ENCODE results near the gene ATP8B1.
"Not testable (repeated sequence)": the region's sequence is repeated elsewhere in the genome, so short reads cannot be mapped to it uniquely, and the experiment has no call there.

ATP8B1 gene

DNA sequence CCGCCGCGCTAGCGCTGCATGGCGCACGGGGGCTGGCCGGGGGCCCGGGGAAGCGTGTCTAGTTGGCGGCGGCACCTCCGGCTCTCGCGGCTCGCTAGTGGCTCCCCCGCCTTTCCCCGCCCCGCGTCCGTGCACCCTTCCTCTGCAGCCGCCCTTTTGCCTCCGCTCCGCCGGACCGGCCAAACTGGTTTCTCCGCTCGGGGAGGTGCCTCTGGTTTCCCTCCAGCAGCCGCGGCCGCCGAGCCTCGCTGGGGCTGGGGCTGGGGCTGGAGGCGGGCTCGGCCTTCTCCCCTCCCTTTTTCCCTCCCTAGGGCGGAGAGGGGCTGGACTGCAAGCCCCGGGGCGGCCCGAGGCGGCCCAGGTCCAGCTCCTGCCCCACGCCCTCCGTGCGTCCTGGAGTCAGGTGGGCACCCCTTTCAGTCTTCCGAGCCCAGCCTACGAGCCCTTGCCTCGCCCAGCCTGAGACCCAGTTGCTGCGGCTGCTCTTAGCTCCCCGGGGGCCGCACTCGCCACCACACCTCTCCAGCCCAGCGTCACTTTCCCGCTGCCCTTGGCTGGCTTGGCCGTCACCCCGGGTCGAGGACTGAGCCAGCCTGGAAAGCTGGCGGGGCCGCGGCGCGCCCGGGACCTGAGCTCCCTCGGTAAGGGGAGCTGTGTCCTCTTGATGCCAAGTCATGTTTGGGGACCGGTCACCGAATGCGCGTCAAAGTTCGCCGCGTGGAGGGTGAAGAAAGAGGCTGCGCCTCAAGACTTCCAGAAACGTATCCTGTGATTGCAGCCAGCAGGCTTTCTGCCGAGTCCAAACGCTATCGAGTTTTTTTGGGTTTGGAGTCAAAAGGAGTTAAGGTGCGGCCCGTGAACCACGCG lies at the start of gene ATP8B1:
Gene ATP8B1, minus strand, starts transcription at position 213 of the 867 bp plus-strand sequence. CDS start 71,508 bp downstream, outside the sequence.
- Histone ChIP-seq H3K27me3 (ENCODE audit: insufficient read depth, low read length) (no peaks in the 10 kb centered on the region), H3K79me2 (ENCODE audit: control insufficient read depth, insufficient read depth, low read length, unreplicated experiment) (peaks cover 46% of the 10 kb centered on the region), H3K4me3 (ENCODE audit: low read depth, low read length) (peak within 1 kb of the TSS; percentile 99), H3K4me1 (ENCODE audit: control insufficient read depth, insufficient read depth, low read length, unreplicated experiment) (peaks cover 29% of the 10 kb centered on the region), H3K27ac (ENCODE audit: low read depth, low read length) (no peak within 1 kb of the TSS; the same call in 1 of the 2 replicates), H2AFZ (ENCODE audit: low read length, unreplicated experiment) (peak within 1 kb of the TSS; percentile 57), H3K36me3 (ENCODE audit: insufficient read depth, low read length) (no peaks in the 10 kb centered on the region)

DNA sequence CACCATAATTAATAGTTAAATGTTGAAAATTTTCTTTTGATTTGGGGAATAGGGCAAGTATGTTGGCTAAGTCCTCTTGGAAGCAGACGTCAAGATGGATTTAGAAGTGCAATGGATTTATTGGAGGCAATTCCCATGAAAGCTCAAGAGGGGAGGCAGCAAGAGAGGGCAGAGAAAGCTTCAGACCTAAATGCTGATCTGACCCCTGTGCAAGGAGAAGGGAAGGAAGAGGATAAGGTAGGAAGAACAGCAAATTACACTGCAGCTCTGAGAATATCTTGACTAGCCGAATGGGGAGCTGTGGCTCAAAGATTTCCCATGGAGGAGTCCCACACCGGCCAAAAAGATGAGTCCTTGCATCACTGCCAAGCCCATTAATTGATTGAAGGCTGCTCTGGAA lies 46.9 kb upstream of the ATP8B1 start:
- H3K79me2 ChIP-seq (ENCODE audit: control insufficient read depth, insufficient read depth, low read length, unreplicated experiment) = no peaks in the 10 kb centered on the region
- no peaks in the 10 kb centered on the region for H3K27me3 ChIP-seq (ENCODE audit: insufficient read depth, low read length)
- no peaks in the 10 kb centered on the region for H3K36me3 ChIP-seq (ENCODE audit: insufficient read depth, low read length)
- H3K4me3 ChIP-seq (ENCODE audit: low read depth, low read length) = no peak overlapping the region
- H3K27ac ChIP-seq (ENCODE audit: low read depth, low read length) = no peak overlapping the region
- no peak overlapping the region for H2AFZ ChIP-seq (ENCODE audit: low read length, unreplicated experiment)
- H3K4me1 ChIP-seq (ENCODE audit: control insufficient read depth, insufficient read depth, low read length, unreplicated experiment) = peaks cover 17% of the 10 kb centered on the region

DNA sequence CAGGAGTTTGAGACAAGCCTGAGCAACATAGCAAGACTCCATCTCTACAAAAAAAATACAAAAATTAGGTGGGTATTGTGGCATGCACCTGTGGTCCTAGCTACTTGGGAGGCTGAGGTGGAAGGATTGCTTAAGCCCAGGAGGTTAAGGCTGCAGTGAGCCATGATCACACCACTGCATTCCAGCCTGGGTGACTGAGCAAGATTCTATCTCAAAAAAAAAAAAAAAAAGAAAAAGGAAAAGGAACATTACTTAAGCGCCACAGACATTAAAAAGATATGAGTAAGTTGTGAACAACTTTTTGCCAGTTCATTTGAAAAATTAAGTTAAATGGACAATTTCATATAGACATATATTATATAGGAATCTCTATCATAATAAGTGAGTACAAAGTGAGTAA lies 45.3 kb upstream of the ATP8B1 start:
- H3K36me3 ChIP-seq (ENCODE audit: insufficient read depth, low read length); H2AFZ ChIP-seq (ENCODE audit: low read length, unreplicated experiment); H3K79me2 ChIP-seq (ENCODE audit: control insufficient read depth, insufficient read depth, low read length, unreplicated experiment); H3K4me3 ChIP-seq (ENCODE audit: low read depth, low read length); H3K27ac ChIP-seq (ENCODE audit: low read depth, low read length); H3K27me3 ChIP-seq (ENCODE audit: insufficient read depth, low read length): not testable (repeated sequence)
- H3K4me1 ChIP-seq (ENCODE audit: control insufficient read depth, insufficient read depth, low read length, unreplicated experiment) = peaks cover 17% of the 10 kb centered on the region

DNA sequence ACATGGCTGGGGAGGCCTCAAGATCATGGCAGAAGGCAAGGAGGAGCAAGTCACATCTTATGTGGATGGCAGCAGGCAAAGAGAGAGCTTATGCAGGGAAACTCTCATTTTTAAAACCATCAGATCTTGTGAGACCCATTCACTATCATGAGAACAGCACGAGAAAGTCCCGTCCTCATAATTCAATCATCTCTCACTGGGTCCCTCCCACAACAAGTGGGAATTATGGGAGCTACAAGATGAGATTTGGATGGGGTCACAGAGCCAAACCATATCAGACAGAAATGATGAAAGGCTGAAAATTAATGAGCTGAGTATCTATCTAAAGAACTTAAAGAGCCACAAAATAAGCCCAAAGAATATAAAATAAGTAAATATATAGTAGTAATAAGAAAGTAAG lies 44.3 kb upstream of the ATP8B1 start:
- H3K27me3 ChIP-seq (ENCODE audit: insufficient read depth, low read length); H3K4me3 ChIP-seq (ENCODE audit: low read depth, low read length); H2AFZ ChIP-seq (ENCODE audit: low read length, unreplicated experiment); H3K27ac ChIP-seq (ENCODE audit: low read depth, low read length); H3K36me3 ChIP-seq (ENCODE audit: insufficient read depth, low read length); H3K79me2 ChIP-seq (ENCODE audit: control insufficient read depth, insufficient read depth, low read length, unreplicated experiment): not testable (repeated sequence)
- peaks cover 17% of the 10 kb centered on the region for H3K4me1 ChIP-seq (ENCODE audit: control insufficient read depth, insufficient read depth, low read length, unreplicated experiment)

DNA sequence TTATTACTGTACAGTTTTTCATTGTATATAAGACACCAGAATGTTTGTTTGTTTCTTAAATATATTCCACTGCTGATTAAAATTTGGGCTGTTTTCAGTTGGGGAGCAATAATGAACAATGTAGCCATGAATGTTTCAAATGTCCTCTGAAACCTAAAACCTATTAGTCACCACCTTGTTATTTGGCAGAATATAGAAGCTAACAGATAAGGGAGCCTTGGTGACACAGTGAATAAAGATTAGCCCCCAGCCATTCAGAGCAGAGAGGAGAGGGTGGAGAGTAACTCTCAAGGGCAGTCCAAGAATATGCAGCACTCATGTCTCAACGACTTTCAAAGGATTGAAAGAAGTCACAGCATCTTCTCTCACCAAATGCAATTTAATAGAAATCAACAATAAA lies 43.1 kb upstream of the ATP8B1 start:
- no peaks in the 10 kb centered on the region for H3K36me3 ChIP-seq (ENCODE audit: insufficient read depth, low read length)
- peak overlapping the region; percentile 19; the same call in 1 of the 2 replicates for H3K4me3 ChIP-seq (ENCODE audit: low read depth, low read length)
- peaks cover 24% of the 10 kb centered on the region for H3K4me1 ChIP-seq (ENCODE audit: control insufficient read depth, insufficient read depth, low read length, unreplicated experiment)
- no peaks in the 10 kb centered on the region for H3K79me2 ChIP-seq (ENCODE audit: control insufficient read depth, insufficient read depth, low read length, unreplicated experiment)
- H3K27me3 ChIP-seq (ENCODE audit: insufficient read depth, low read length) = no peaks in the 10 kb centered on the region
- peak overlapping the region; percentile 70 for H3K27ac ChIP-seq (ENCODE audit: low read depth, low read length)
- no peak overlapping the region for H2AFZ ChIP-seq (ENCODE audit: low read length, unreplicated experiment)

DNA sequence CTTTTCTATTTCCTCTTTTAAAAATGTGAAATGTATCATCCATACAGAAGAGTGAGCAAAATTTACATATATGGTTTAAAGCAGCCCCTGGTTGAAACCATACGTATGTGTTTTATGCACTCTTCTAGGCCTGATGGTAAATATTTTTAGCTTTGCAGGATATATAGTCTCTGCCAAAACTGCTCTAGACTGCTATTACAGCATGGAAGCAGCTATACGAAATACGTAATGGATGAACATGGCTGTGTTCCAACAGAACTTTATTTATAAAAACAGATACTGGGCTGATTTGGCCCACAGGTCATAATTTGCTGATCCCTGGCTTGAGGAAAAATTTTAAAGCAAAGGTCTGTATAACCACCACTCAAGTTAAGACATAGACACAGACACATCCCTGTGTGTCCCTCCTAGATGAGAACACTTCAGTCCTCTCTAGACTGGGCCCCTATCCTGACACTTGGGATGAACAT lies 42.5 kb upstream of the ATP8B1 start:
- no peaks in the 10 kb centered on the region for H3K36me3 ChIP-seq (ENCODE audit: insufficient read depth, low read length)
- H3K4me1 ChIP-seq (ENCODE audit: control insufficient read depth, insufficient read depth, low read length, unreplicated experiment) = peaks cover 28% of the 10 kb centered on the region
- peak overlapping the region; percentile 70 for H3K27ac ChIP-seq (ENCODE audit: low read depth, low read length)
- H2AFZ ChIP-seq (ENCODE audit: low read length, unreplicated experiment) = no peak overlapping the region
- no peaks in the 10 kb centered on the region for H3K79me2 ChIP-seq (ENCODE audit: control insufficient read depth, insufficient read depth, low read length, unreplicated experiment)
- peak overlapping the region; percentile 19; the same call in 1 of the 2 replicates for H3K4me3 ChIP-seq (ENCODE audit: low read depth, low read length)
- H3K27me3 ChIP-seq (ENCODE audit: insufficient read depth, low read length) = no peaks in the 10 kb centered on the region

DNA sequence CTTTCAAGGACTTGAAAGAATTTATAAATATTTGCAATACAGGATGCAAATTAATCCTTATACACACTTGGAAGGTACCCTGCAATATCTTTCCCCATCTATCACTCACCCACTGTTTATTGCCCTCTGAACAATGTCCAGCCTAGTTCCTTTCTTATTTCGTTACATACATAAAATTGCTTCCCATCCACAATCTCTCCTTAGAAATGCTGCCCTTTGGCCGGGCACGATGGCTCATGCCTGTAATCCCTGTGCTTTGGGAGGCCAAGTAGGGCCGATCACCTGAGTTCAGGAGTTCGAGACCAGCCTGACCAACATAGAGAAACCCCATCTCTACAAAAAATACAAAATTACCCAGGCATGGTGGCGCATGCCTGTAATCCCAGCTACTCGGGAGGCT lies 41.2 kb upstream of the ATP8B1 start:
- Histone ChIP-seq H3K27me3 (ENCODE audit: insufficient read depth, low read length) (no peaks in the 10 kb centered on the region), H2AFZ (ENCODE audit: low read length, unreplicated experiment) (no peak overlapping the region), H3K79me2 (ENCODE audit: control insufficient read depth, insufficient read depth, low read length, unreplicated experiment) (no peaks in the 10 kb centered on the region), H3K27ac (ENCODE audit: low read depth, low read length) (no peak overlapping the region), H3K36me3 (ENCODE audit: insufficient read depth, low read length) (no peaks in the 10 kb centered on the region), H3K4me1 (ENCODE audit: control insufficient read depth, insufficient read depth, low read length, unreplicated experiment) (peaks cover 40% of the 10 kb centered on the region), H3K4me3 (ENCODE audit: low read depth, low read length) (no peak overlapping the region)

DNA sequence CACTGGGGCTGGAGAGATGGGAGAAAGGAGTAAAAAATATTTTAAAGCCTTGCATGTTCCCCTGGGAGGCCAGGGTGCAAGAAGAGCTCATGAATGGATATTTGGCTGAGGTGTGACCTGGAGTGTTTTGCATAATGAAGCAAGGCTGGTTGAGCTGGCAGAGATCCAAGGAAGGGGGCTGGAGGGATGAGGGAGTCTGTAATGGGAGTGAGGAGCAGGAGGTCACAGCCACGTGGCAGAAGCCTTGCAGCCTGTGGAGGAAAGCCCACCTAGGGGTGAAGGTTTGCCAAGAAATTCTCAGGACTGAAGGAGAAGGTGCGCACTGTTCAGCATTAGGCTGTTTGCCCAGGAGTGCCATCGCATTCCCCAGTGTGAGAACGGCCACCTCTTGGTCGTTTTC lies 40.3 kb upstream of the ATP8B1 start:
- H3K27ac ChIP-seq (ENCODE audit: low read depth, low read length) = no peak overlapping the region
- H3K79me2 ChIP-seq (ENCODE audit: control insufficient read depth, insufficient read depth, low read length, unreplicated experiment) = no peaks in the 10 kb centered on the region
- peaks cover 37% of the 10 kb centered on the region for H3K4me1 ChIP-seq (ENCODE audit: control insufficient read depth, insufficient read depth, low read length, unreplicated experiment)
- H3K36me3 ChIP-seq (ENCODE audit: insufficient read depth, low read length) = no peaks in the 10 kb centered on the region
- H3K4me3 ChIP-seq (ENCODE audit: low read depth, low read length) = no peak overlapping the region
- no peaks in the 10 kb centered on the region for H3K27me3 ChIP-seq (ENCODE audit: insufficient read depth, low read length)
- no peak overlapping the region for H2AFZ ChIP-seq (ENCODE audit: low read length, unreplicated experiment)

DNA sequence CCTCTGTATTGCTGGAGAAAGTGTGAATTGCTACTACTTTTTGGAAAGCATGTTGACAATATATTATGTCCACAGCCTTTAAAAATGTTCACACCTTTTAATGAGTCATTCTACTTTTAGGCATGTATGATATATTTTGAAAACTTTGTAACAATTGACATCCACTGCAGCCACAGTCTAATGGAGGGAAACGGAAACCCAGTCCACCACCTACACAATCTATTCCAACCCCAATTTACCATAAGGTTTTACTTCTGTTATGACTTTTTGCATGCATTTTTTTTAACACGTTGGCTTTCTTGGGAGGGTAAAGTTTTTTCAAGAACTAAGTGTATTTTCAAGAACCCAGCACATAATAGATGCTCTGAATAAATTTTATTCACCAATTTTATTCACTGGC lies 38.5 kb upstream of the ATP8B1 start:
- H3K27me3 ChIP-seq (ENCODE audit: insufficient read depth, low read length) = no peaks in the 10 kb centered on the region
- H3K4me3 ChIP-seq (ENCODE audit: low read depth, low read length) = no peak overlapping the region
- no peaks in the 10 kb centered on the region for H3K79me2 ChIP-seq (ENCODE audit: control insufficient read depth, insufficient read depth, low read length, unreplicated experiment)
- no peak overlapping the region for H2AFZ ChIP-seq (ENCODE audit: low read length, unreplicated experiment)
- no peaks in the 10 kb centered on the region for H3K36me3 ChIP-seq (ENCODE audit: insufficient read depth, low read length)
- H3K27ac ChIP-seq (ENCODE audit: low read depth, low read length) = no peak overlapping the region
- H3K4me1 ChIP-seq (ENCODE audit: control insufficient read depth, insufficient read depth, low read length, unreplicated experiment) = peaks cover 36% of the 10 kb centered on the region

DNA sequence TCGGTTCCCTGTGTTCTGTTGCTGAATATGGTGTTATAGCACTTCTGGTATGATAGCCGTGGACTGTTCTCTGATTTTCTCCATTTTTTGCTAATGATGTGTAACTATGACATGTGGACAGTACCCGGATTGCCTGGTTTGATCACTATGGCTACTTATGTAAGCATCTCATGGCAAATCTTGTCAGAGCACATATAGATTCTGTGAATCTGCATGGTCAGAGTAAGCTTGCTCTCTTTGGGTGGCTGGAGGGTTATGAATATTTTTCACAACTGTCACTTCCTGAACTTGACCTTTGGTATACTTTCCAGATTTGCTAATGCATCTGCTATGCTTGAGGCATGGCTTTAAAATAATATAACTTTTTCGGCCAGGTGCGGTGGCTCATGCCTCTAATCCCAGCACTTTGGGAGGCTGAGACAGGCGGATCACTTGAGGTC lies 36.8 kb upstream of the ATP8B1 start:
- H3K4me1 ChIP-seq (ENCODE audit: control insufficient read depth, insufficient read depth, low read length, unreplicated experiment) = peaks cover 24% of the 10 kb centered on the region
- peak overlapping the region; percentile 67 for H3K27ac ChIP-seq (ENCODE audit: low read depth, low read length)
- no peaks in the 10 kb centered on the region for H3K27me3 ChIP-seq (ENCODE audit: insufficient read depth, low read length)
- peak overlapping the region; percentile 54; the same call in 1 of the 2 replicates for H3K4me3 ChIP-seq (ENCODE audit: low read depth, low read length)
- H3K79me2 ChIP-seq (ENCODE audit: control insufficient read depth, insufficient read depth, low read length, unreplicated experiment) = no peaks in the 10 kb centered on the region
- H3K36me3 ChIP-seq (ENCODE audit: insufficient read depth, low read length) = no peaks in the 10 kb centered on the region
- peak overlapping the region; percentile 54 for H2AFZ ChIP-seq (ENCODE audit: low read length, unreplicated experiment)

Data from ACC112 (cell line).